Ectodermal cell (in vitro differentiated cells): ENCODE data around the gene FTO.
"Not testable (repeated sequence)": the region's sequence is repeated elsewhere in the genome, so short reads cannot be mapped to it uniquely, and the experiment has no call there.

Source experiments
- H3K27ac ChIP-seq: 2 replicates; pipeline ENCODE4 v1.7.0; 2013; ENCODE audit warnings: mild to moderate bottlenecking, low read depth, low read length; ENCODE audit not compliant: insufficient read depth, poor library complexity, severe bottlenecking
- H3K27me3 ChIP-seq: 2 replicates; pipeline ENCODE4 v1.7.0; 2013; ENCODE audit warnings: mild to moderate bottlenecking, low read length; ENCODE audit not compliant: insufficient read depth, control insufficient read depth, poor library complexity, severe bottlenecking
- H3K36me3 ChIP-seq: one replicate; pipeline ENCODE4 v1.7.0; 2013; ENCODE audit warnings: low read length; ENCODE audit not compliant: control insufficient read depth, insufficient read depth
- H3K4me1 ChIP-seq: one replicate; pipeline ENCODE4 v1.7.0; 2013; ENCODE audit warnings: low read length; ENCODE audit not compliant: control insufficient read depth, insufficient read depth
- H3K4me3 ChIP-seq: 2 replicates; pipeline ENCODE4 v1.7.0; 2013; ENCODE audit warnings: low read depth, low read length, control low read depth; ENCODE audit not compliant: insufficient read depth
- H3K9me3 ChIP-seq: 2 replicates; pipeline ENCODE4 v1.7.0; 2013; ENCODE audit warnings: mild to moderate bottlenecking, low read length, moderate library complexity; ENCODE audit not compliant: control insufficient read depth
- WGBS, 2 experiments: methylation state at CpG; one replicate each; pipeline ENCODE4 v1.1.7; 2013; ENCODE audit warnings: missing lambda C conversion rate in 2 of 2; 5-methylcytosine and 5-hydroxymethylcytosine counted together

The FTO gene

DNA sequence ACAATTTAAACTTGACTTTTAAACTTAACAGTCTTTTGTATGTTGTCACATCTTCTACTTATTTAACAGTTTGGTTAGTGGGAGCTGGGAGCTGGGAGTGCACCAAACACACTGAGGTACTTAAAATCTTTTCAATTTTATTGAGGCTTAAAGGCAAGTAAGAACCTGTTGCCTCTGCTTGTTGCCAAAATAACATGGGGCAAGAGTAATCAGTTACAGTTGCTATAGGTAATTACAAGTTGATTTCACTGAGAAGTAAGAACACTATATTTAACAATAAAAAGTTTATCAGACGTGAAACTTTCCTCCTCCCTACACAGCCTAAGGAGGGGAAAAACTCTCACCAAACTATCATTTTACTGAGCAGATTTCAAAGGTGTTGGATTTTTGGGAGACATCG lies 135.2 kb downstream of the FTO start:
- H3K9me3 ChIP-seq = no peaks in the 10 kb centered on the region
- no peaks in the 10 kb centered on the region for H3K27me3 ChIP-seq
- WGBS, 2 experiments = 100% methylated on average over 1 to 2 of the region's 2 CpGs
- H3K27ac ChIP-seq = no peak overlapping the region
- H3K4me3 ChIP-seq = no peak overlapping the region
- peaks cover 3% of the 10 kb centered on the region for H3K4me1 ChIP-seq
- H3K36me3 ChIP-seq = no peaks in the 10 kb centered on the region

DNA sequence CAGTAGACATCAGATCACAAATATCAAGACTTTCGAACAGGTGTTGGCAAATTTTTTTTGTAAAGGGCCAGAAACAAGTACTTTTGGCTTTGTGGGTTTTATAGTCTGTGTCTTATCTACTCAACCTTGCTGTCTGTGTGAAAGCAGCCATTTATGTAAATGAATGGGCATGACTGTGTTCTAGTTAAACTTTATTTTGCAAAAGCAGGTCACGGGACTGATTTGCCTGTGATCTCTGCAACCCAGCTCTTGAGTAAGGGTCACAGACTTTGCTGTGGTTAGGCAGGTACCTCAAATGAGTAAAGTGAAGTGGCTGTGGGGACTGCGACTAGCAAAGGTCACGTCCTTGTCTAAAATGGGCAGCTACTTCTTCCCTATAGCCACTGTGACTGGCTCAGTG lies 136.5 kb downstream of the FTO start:
- 45 to 46% methylated on average over 4 of the region's 4 CpGs for WGBS, 2 experiments
- H3K36me3 ChIP-seq = no peaks in the 10 kb centered on the region
- no peak overlapping the region for H3K4me3 ChIP-seq
- peaks cover 3% of the 10 kb centered on the region for H3K4me1 ChIP-seq
- no peaks in the 10 kb centered on the region for H3K9me3 ChIP-seq
- no peaks in the 10 kb centered on the region for H3K27me3 ChIP-seq
- H3K27ac ChIP-seq = no peak overlapping the region

DNA sequence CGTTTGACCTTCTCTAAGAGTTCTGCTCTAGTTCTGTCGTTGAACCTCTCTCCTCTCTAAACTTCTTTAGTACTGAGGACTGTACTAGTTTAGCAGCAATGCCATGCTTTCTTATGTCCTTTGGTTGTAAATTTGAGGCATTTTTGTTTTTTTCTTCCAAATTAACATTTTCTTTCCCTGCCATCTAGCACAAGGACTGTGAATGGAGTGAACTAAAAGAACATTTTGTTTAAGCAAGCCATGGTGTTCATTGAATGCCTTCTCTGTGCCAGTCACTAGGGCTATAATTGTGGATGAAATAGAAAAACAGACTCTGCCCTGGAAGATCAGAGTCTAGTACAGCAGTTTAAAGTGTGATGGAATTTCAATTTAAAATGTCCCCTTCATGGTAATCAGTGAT lies 137.9 kb downstream of the FTO start:
- Histone ChIP-seq H3K4me1 (peaks cover 3% of the 10 kb centered on the region), H3K27me3 (no peaks in the 10 kb centered on the region), H3K4me3 (no peak overlapping the region), H3K9me3 (no peaks in the 10 kb centered on the region), H3K36me3 (no peaks in the 10 kb centered on the region), H3K27ac (no peak overlapping the region)
- WGBS, 2 experiments = 91 to 96% methylated on average over 2 of the region's 2 CpGs

DNA sequence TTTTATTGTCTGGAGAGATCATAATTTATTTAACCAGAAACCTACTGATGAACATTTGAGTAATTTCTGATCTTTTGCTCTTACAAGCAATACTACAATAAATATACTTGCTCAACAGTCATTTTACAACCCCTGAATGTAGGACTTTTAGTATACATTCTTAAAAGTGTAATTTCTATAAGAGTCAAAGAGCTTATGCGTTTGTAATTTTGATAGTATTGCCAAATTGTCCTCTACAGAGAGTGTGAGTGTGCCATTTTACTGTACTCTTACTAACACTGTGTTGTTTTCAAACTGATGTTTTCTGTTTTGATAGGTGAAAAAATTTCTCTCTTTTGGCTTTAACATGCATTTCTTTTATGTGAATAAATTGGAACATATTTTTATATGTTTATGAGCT lies 139.1 kb downstream of the FTO start:
- H3K4me1 ChIP-seq = no peaks in the 10 kb centered on the region
- H3K27ac ChIP-seq = no peak overlapping the region
- 100% methylated on average over 1 of the region's 1 CpG; no CpG with 5 or more reads in 1 of the 2 experiments for WGBS, 2 experiments
- no peaks in the 10 kb centered on the region for H3K27me3 ChIP-seq
- H3K36me3 ChIP-seq = no peaks in the 10 kb centered on the region
- H3K9me3 ChIP-seq = no peaks in the 10 kb centered on the region
- no peak overlapping the region for H3K4me3 ChIP-seq

DNA sequence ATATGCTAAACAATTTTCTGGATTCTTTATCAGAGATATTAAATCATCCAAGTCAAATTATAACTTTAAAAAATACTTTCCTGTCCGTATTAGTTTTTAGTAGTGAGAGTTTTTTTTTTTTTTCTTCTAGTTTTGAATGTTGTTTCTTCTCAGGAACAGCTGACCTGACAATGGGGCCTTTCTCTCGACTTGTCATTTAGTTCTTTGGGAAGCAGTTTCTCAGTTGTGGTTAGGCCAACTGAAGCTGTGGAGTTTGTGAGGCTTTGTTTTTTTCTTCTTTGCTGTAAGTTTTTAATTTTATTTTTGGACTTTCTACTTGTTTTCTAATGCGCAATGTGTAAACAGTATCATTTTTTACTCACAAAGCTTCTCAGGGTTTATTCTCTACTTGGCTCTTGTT lies 140.8 kb downstream of the FTO start:
- Histone ChIP-seq H3K4me3 (no peak overlapping the region), H3K36me3 (no peaks in the 10 kb centered on the region), H3K27me3 (no peaks in the 10 kb centered on the region), H3K4me1 (no peaks in the 10 kb centered on the region), H3K27ac (no peak overlapping the region), H3K9me3 (no peaks in the 10 kb centered on the region)
- 85 to 89% methylated on average over 2 to 3 of the region's 3 CpGs for WGBS, 2 experiments

DNA sequence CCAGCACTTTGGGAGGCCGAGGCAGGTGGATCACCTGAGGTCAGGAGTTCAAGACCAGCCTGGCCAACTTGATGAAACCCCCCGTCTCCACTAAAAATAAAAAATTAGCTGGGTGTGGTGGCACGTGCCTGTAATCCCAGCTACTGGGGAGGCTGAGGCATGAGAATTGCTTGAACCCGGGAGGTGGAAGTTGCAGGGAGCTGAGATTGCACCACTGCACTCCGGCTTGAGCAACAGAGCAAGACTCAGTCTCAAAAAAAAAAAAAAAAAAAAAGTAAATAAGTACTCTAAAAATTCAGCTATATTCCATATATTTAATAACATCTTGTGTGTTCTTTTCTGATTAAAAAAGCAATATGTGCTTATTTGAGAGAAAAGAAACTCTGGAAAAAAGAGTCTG lies 142.6 kb downstream of the FTO start:
- WGBS, 2 experiments = 94 to 96% methylated on average over 4 to 5 of the region's 5 CpGs
- H3K36me3 ChIP-seq = not testable (repeated sequence)

DNA sequence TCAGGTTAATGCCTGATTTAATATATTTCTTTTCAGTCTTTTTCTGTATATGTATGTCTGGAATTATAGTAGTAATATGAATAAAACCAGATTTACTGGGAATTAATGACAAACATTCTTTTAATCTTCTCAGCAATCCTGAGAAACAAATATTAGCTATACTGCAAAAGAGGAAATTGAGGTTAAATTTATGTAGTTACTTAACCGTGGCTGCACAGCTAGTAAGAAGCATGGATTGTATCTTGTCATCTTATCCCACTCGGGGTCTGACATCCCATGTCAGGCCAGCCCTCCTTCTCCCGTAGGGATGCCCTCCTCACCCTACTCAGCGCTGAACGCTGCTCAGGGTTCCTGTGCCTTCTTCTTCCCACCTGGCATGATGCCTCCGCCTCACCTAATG lies 143.0 kb downstream of the FTO start:
- Histone ChIP-seq H3K4me1 (no peaks in the 10 kb centered on the region), H3K36me3 (no peaks in the 10 kb centered on the region), H3K9me3 (no peaks in the 10 kb centered on the region), H3K4me3 (no peak overlapping the region), H3K27me3 (no peaks in the 10 kb centered on the region), H3K27ac (no peak overlapping the region)
- WGBS, 2 experiments = 94% methylated on average over 6 of the region's 6 CpGs

More for the DNA sequence above, 142.6 kb downstream of the FTO start:
- H3K27me3 ChIP-seq, H3K9me3 ChIP-seq, H3K4me1 ChIP-seq, H3K27ac ChIP-seq, H3K4me3 ChIP-seq: not testable (repeated sequence)

DNA sequence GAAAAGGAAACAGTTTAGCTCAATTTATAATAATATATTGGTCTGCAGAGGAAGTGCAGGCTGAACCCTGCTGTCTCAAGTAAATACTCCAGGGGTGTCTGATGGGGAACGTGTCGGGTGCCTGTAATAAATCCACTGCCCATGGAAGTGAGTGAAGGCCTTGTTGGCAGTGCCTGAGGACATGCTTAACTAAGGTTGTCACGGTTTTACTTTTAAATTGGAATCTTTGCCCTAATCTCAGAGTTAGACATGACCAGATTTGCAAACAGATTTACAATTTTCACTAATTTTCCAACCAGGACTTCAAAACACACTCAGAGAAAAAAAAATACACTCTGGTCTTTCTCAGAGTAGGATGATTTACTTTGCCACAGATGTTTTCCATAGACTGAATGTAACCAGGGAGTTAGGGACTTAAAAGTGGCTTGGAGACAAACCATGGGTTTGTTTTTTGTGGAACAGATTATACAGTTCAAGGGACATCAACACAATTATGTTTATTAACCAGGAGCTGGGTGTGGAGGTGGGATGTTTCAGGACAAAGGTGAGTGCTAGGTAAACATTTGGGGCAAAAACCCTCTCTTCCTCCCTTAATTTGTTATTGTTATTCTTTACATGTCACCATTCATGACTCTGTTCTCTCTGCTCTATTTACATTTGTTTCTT lies 144.5 kb downstream of the FTO start:
- H3K4me3 ChIP-seq = no peak overlapping the region
- no peaks in the 10 kb centered on the region for H3K4me1 ChIP-seq
- 78 to 83% methylated on average over 3 of the region's 3 CpGs for WGBS, 2 experiments
- H3K9me3 ChIP-seq = no peaks in the 10 kb centered on the region
- no peaks in the 10 kb centered on the region for H3K36me3 ChIP-seq
- no peaks in the 10 kb centered on the region for H3K27me3 ChIP-seq
- H3K27ac ChIP-seq = no peak overlapping the region

DNA sequence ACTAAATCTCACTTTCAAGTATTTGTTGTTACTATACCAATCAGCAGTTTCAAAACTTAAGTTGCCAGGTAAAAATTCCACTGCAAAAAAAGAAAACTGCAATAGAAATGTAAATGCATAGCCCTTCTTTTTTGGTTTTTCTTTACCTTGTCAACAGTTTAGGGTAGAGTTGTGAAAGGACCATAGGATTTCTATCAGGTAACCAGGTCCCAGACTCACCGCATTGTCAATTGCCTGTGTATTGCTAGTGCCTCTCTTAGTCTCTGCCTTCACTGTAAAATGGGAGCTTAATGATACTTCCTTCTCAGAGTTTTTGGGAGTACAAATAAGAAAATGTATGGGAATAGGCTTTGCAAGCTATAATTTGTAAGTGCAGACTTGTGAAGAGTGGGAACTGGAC lies 145.0 kb downstream of the FTO start:
- Histone ChIP-seq H3K9me3 (no peaks in the 10 kb centered on the region), H3K27ac (no peak overlapping the region), H3K27me3 (no peaks in the 10 kb centered on the region), H3K4me1 (no peaks in the 10 kb centered on the region), H3K4me3 (no peak overlapping the region), H3K36me3 (no peaks in the 10 kb centered on the region)
- 94 to 97% methylated on average over 1 of the region's 1 CpG for WGBS, 2 experiments

DNA sequence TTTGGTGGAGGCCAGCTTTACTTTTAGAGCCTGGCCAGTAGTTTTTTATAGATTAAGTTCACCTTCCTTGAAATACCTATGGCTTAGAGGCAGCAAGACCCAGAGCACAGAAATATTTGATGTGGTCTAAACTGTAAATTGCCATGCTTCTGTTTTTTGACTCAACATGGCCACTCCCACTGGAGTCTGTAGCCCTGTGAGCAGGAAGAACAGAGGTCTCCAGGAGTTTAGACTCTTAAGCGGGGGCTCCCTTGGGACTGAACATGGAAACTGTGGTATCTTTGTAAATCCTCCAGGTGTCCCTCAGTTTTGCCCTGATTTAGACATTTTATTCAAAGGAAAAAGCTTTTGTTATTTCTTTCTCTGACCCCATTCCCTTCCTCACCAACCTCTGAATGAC lies 145.6 kb downstream of the FTO start:
- H3K27ac ChIP-seq = no peak overlapping the region
- no peaks in the 10 kb centered on the region for H3K4me1 ChIP-seq
- 94 to 95% methylated on average over 1 of the region's 1 CpG for WGBS, 2 experiments
- H3K9me3 ChIP-seq = no peaks in the 10 kb centered on the region
- no peaks in the 10 kb centered on the region for H3K27me3 ChIP-seq
- no peaks in the 10 kb centered on the region for H3K36me3 ChIP-seq
- H3K4me3 ChIP-seq = no peak overlapping the region

DNA sequence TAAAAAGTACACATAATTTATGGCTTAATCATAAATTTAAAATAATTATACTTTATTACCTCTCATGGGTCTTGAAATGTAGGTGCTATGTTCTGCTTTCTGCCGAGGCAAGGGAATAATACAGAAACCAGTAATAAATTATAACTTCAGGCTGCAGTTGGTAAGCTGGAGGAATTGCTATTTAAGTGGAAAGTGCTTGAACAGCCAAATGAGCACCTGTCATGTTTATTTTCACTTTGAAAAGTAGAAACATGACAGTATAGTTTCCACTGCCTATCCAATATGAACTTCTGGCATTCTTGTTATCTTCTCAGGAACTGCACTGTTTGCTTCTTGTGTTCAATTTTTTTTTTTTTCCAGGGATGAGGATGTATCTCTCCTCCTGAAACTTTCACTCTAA lies 146.0 kb downstream of the FTO start:
- no peaks in the 10 kb centered on the region for H3K27me3 ChIP-seq
- WGBS, 2 experiments = 100% methylated on average over 1 of the region's 1 CpG; no CpG with 5 or more reads in 1 of the 2 experiments
- no peaks in the 10 kb centered on the region for H3K36me3 ChIP-seq

More for the DNA sequence above, 146.0 kb downstream of the FTO start:
- H3K4me3 ChIP-seq = no peak overlapping the region
- H3K27ac ChIP-seq = no peak overlapping the region
- no peaks in the 10 kb centered on the region for H3K4me1 ChIP-seq
- H3K9me3 ChIP-seq = no peaks in the 10 kb centered on the region
